Stimulated activated CD4-positive, alpha-beta T cell treated with anti-CD3 and anti-CD28 coated beads, Interleukin-12 subunit alpha, Interleukin-12 subunit beta, amount 100 ng/mL, for 24 hours (primary cell): ENCODE results near the gene SCAMP5.

ENCODE experiments used
- DNase-seq, 2 experiments: peaks; one replicate each; pipeline ENCODE4 v3.0.0-alpha.2; 2020; ENCODE audit warnings: low read depth in 2 of 2

The SCAMP5 gene

GRCh38 chr15:75048394-75048793 lies 53.0 kb downstream of the SCAMP5 start:
- DNase-seq: no peak

- no peak for DNase-seq
Measured at GRCh38 chr15:75049392-75049791, 54.0 kb downstream of the SCAMP5 start.

DNA sequence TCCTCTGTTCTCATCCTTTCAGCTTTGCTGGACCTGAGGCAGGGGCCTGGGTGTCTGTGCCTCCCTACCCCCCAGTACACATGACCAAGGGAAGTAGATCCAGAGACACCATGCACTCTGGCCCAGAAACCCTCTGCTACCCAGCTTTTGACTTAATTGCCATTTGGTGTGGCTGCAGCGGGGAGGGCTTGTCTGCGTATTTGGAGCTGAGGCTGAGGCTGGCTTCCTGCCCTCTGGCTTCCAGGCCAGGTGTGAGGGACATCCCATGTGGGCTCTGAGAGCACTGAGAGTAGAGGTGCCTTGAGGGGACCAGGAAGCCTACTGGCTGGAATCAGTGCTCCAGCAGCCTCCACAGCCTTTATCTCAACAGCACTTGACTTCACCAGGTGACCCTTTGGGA lies 54.9 kb downstream of the SCAMP5 start:
- DNase-seq: no peak

GRCh38 chr15:75051191-75051608 lies 55.8 kb downstream of the SCAMP5 start:
- DNase-seq: no peak

GRCh38 chr15:75051711-75052110 lies 56.3 kb downstream of the SCAMP5 start:
- DNase-seq: no peak

- DNase-seq: no peak
Measured at GRCh38 chr15:75052972-75053747, 57.8 kb downstream of the SCAMP5 start.

DNA sequence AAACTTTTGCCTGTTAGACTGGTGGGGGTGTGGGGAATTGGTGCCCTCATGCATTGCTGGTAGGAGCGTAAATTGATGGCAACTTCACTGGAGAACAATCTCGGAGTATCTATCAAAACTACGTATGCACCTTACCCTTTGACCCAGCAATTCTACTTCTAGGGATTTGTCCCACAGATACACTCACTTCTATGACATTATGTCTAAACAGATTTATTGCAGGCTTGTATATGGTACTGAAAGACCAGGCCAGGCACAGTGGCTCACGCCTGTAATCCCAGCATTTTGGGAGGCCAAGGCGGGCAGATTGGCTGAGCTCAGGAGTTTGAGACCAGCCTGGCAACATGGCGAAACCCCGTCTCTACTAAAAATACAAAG lies 58.4 kb downstream of the SCAMP5 start:
- DNase-seq: no peak

DNA sequence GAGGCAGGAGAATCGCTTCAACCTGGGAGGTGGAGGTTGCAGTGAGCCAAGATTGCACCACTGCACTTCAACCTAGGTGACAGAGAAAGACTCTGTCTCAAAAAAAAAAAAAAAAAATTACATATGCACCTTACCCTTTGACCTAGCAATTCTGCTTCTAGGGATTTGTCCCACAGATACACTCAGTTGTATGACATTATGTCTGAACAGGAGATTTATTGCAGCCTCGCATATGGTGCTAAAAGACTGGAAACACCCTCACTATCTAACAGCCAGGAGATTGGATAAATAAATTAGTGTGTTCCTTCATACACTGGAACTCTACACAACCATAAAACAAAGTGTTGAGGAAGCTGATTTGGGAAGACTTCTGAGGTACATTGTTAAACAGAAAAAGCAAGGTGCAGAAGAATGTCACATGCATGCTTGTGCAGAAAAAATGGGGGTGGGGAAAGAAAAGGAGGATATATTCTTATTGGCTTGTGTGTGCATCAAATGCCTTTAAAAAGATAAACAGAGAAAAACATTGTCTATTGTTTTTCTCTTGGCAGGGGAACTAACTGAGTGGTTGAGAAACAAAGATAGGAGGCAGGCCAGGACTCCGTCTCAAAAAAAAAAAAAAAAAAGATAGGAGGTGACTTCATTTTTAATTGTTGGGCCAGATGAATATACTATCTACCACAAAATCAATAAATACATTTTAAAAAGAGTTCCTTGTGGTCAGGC lies 59.0 kb downstream of the SCAMP5 start:
- DNase-seq: no peak

DNA sequence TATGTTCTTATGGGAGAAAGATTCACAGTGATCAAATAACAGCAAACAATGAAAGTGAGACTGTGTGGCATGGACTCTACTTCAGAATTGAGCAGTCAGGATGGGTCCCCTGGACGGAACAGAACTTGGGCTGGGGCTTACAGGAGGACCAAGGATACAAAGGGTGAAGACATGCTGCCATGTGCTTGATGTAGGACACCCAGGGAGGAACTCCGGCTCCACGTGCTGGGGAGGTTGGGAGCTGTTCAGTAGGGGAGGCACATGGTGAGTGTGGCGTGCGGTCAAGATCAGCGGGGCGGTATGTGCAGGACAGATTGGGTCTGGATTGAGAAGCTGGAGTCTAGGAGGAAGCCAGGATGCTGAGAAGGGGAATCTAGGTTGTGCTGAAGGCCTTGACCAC lies 60.7 kb downstream of the SCAMP5 start:
- DNase-seq: no peak

GRCh38 chr15:75058127-75058905 lies 63.0 kb downstream of the SCAMP5 start:
- DNase-seq: no peak

DNA sequence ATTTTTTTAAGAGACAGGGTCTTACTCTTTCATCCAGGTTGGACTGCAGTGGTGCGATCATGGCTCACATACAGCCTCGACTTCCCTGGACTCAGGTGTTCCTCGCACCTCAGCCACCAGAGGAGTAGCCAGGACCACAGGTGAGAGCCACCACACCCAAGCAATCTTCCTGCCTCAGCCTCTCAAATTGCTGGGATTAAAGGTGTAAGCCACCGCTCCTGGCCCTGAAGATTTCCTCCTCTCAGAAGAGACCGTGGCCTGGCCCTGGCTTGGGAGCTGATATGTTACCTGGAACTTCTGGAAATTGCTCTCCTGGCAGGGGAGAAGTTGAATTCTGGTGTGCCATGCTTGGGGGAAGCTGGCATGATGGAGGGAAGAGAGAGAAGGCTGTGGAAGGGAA lies 64.2 kb downstream of the SCAMP5 start:
- DNase-seq: no peak

GRCh38 chr15:75061272-75061671 lies 65.9 kb downstream of the SCAMP5 start:
- no peak for DNase-seq

DNA sequence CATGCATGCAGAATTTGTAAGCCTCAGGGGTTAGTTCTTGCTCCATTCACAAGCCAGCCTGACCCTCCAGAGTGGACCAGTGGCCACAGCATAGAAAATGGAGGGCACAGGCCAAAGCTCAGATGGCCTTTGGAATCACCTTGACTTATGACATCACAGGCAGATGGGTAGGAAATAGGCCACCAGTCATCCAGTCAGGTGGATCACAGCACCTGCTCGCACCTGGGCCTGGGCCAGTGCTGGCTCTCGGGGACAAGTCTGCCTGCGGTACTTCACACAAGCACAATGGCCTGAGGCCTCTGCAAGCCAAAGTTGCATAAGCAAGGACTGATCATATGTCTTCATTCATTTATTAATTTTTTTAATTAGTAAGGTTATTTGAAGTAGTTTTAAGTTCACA lies 67.3 kb downstream of the SCAMP5 start:
- no peak for DNase-seq

GRCh38 chr15:75063338-75063737 lies 68.0 kb downstream of the SCAMP5 start:
- no peak for DNase-seq

GRCh38 chr15:75063889-75064288 lies 68.5 kb downstream of the SCAMP5 start:
- no peak for DNase-seq

- no peak for DNase-seq
Measured at GRCh38 chr15:75064846-75065245, 69.5 kb downstream of the SCAMP5 start.

GRCh38 chr15:75065467-75065850 lies 70.1 kb downstream of the SCAMP5 start:
- no peak for DNase-seq

DNA sequence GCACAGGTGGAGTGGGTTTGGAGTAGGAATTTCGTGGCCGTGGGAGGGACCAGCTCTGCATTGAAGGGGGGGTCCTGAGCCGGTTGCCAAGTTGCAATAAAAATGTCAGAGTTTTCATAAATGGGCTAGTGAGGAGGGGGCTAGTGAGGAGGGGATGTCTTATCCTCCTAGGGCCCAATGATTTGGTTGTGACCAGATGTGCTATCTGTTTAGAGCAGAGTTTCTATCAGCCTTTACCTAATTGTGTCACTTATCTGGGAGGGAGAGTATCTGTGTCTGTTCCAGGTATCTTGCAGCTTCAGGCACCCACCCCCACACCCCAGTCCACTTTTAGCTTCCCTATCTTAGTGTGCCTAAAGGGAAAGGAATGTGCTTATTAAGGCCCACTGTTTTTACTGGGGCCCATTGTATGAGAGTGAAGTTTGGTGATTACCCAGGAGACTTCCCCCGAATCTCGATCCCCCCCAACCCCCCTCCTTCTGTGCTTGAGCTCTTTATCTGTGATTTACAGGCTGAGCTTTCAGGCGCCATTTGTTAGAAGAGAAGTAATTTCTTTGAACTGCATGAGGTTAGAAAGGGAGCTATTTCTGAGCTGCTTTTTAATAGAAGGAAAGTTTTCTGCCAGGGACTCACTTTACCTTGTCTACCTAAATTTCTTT lies 70.6 kb downstream of the SCAMP5 start:
- no peak for DNase-seq

DNA sequence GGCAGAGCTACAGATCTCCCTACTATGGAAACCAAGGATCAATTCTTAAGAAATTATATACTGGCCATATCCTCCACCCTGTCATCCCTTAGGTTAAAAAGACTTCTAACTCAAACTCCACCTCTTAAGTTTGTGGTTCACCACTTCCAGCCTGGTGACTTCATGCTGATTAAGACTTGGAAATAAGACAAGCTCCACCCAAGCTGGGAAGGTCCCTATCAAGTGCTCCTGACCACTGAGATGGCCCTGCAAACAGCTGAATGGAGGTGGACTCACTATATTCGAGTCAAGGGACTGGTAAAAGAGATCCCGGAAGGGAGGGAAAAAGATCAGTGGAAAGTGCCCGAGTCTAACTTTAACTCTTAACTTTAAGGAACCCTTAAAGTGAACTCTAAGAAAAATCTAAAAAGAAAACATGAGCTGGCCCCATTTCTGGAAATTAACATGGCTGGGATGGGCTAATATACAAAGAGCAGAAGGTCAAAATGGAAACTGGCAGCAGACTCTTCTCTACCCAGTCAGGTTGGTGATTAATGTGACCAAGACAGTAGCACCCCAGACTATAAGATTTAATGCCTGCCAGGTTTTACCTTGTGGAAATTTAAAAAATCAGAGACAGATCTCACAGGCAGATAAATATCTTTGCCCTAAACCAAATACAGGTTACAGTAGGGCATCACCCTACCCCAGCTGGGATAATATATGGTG lies 71.9 kb downstream of the SCAMP5 start:
- peak in 1 of 2 experiments; percentile 18 for DNase-seq

- no peak for DNase-seq
Measured at GRCh38 chr15:75068748-75069147, 73.4 kb downstream of the SCAMP5 start.

DNA sequence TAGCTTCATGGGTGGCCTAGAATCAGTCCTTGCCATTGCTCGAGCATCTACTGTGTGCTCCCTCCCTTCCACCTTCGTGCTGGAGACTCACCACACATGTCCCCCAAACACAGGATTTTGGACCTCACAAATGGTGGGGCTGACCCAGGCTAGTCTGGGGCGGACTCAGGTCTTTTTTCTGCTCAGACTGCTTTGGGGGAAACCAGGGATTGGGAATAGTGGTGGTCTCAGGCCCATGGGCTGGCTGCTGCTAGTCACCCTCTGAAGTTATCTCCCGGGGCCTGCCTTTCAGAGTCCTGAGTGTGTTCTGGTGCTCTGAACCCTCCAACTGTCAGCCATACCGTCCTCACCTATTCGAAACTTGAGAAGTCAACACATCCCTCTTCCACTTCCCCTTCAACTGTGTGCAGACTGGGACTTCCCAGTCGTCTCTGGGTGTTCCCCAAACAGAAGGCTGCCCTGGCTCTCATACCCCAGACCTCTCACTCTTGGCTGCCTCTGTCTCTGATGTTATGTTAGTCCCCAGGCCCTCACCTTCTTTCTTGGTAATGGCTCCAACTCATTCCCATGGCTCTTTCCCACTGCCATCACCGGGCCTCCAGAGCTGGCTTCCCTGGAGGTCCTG lies 74.0 kb downstream of the SCAMP5 start:
- DNase-seq: no peak
